SK-N-SH (cell line): ENCODE data around the gene TRPM8.

Experiments used
- ELF1 ChIP-seq: IDR thresholded peaks from 2 replicates; pipeline ENCODE4 v1.4.0; 2012
- GABPA ChIP-seq: IDR thresholded peaks from 2 replicates; pipeline ENCODE4 v1.4.0; 2012; ENCODE audit warnings: low read depth, mild to moderate bottlenecking
- IRF3 ChIP-seq: fragments of 150-350 bp; IDR thresholded peaks from 2 replicates; pipeline ENCODE4 v1.6.1; 2016; ENCODE audit warnings: mild to moderate bottlenecking, low read depth, low read length
- JUND ChIP-seq: IDR thresholded peaks from 2 replicates; pipeline ENCODE4 v1.4.0; 2012
- MXI1 ChIP-seq: IDR thresholded peaks from 2 replicates; pipeline ENCODE4 v1.6.1; 2012; ENCODE audit warnings: mild to moderate bottlenecking, low read depth, low read length, improper control_type of control experiment
- RAD21 ChIP-seq: IDR thresholded peaks from 2 replicates; pipeline ENCODE4 v1.6.1; 2012; ENCODE audit warnings: mild to moderate bottlenecking, low read length
- RCOR1 ChIP-seq: fragments of 150-350 bp; IDR thresholded peaks from 2 replicates; pipeline ENCODE4 v1.6.1; 2017; ENCODE audit warnings: antibody characterized with exemption, low read length
- TAF1 ChIP-seq: IDR thresholded peaks from 2 replicates; pipeline ENCODE4 v1.6.1; 2012; ENCODE audit warnings: low read depth, mild to moderate bottlenecking, low read length, moderate library complexity, borderline replicate concordance
- TCF12 ChIP-seq: IDR thresholded peaks from 2 replicates; pipeline ENCODE4 v1.4.0; 2012
- TF ChIP-seq, protein P1 (sequence below): fragments of 200-600 bp; sonication (generic); IDR thresholded peaks from 2 replicates; pipeline ENCODE4 v1.6.1; 2017; ENCODE audit warnings: antibody characterized with exemption, mild to moderate bottlenecking, moderate library complexity

DNA sequence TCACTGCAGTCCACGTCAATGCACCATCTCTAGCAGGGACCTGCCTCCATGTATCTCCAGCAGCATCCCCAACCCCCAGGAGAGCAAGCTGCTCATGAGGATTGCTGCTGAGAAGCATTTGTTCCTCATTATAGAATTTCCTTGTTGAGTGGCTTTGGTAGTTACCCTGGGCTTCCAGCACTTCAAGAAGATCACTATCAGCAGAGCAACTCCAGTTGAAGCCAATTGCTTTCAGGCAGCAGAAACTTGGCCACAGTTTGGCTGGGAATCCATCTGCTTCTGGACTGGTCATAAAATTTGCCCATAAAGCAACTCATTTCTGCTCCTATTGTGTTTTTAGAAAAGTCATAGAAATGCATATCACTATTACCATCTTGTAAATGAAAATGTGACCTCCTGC lies 17.4 kb downstream of the TRPM8 start:
- TF ChIP-seq, protein P1, sequence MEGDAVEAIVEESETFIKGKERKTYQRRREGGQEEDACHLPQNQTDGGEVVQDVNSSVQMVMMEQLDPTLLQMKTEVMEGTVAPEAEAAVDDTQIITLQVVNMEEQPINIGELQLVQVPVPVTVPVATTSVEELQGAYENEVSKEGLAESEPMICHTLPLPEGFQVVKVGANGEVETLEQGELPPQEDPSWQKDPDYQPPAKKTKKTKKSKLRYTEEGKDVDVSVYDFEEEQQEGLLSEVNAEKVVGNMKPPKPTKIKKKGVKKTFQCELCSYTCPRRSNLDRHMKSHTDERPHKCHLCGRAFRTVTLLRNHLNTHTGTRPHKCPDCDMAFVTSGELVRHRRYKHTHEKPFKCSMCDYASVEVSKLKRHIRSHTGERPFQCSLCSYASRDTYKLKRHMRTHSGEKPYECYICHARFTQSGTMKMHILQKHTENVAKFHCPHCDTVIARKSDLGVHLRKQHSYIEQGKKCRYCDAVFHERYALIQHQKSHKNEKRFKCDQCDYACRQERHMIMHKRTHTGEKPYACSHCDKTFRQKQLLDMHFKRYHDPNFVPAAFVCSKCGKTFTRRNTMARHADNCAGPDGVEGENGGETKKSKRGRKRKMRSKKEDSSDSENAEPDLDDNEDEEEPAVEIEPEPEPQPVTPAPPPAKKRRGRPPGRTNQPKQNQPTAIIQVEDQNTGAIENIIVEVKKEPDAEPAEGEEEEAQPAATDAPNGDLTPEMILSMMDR: no peak
- TF ChIP-seq TCF12 (peak; percentile 53; the same call in 1 of the 2 replicates), RCOR1 (no peak), JUND (no peak), ELF1 (no peak), IRF3 (no peak), GABPA (no peak), RAD21 (no peak), TAF1 (no peak), MXI1 (no peak)
